NT2/D1 (cell line): Measurements from ENCODE around the gene UBE2O.

Source experiments
- SUZ12 ChIP-seq: IDR thresholded peaks from 2 replicates; pipeline ENCODE4 v1.6.1; 2011; ENCODE audit not compliant: insufficient read length, insufficient read depth; ENCODE audit errors: extremely low read depth
- ZNF274 ChIP-seq: IDR thresholded peaks from 2 replicates; pipeline ENCODE4 v1.6.1; 2011; ENCODE audit warnings: mild to moderate bottlenecking, low read depth, low read length

- TF ChIP-seq SUZ12 = no peak
- TF ChIP-seq ZNF274 = no peak
Observed at GRCh38 chr17:76369804-76370203, 83.1 kb downstream of the UBE2O start.
